MCF 10A (cell line): ENCODE measurements around the gene ARMCX2. TPM values are rescaled to one million over a fixed set of nuclear protein-coding genes. Genes with fewer than 3 reads are reported as not detected.
"Not testable (repeated sequence)": the region's sequence is repeated elsewhere in the genome, so short reads cannot be mapped to it uniquely, and the experiment has no call there.

ENCODE experiments used
- BruUV-seq: library from RNA; stranded (reverse); fragments of 400-500 nt; replicated peaks from 2 replicates; lab custom pipeline; 2021; lab: Mats Ljungman, UMichigan
- CTCF ChIA-PET: fragments of 300-600 bp; sonication (Branson Sonifier 250); formaldehyde crosslinking; extraction: SDS; loops from one replicate; lab custom pipeline; 2021; ENCODE audit warnings: antibody characterized with exemption, inconsistent platforms; lab: Yijun Ruan, JAX
- POLR2A ChIA-PET: fragments of 300-600, 350-650 bp; sonication (Branson Sonifier 250); formaldehyde crosslinking; extraction: SDS; loops from one replicate; lab custom pipeline; 2020; ENCODE audit warnings: antibody characterized with exemption, inconsistent platforms; lab: Yijun Ruan, JAX
- DNase-seq: peaks from one replicate; pipeline ENCODE4 v3.0.0-alpha.2; 2018; ENCODE audit not compliant: unreplicated experiment
- H3K27ac Mint-ChIP-seq: one replicate; pipeline ENCODE4 v1.8.0; 2022; ENCODE audit warnings: mild to moderate bottlenecking, low read depth, mixed read lengths; ENCODE audit not compliant: unreplicated experiment
- H3K27me3 Mint-ChIP-seq: one replicate; pipeline ENCODE4 v1.8.0; 2022; ENCODE audit warnings: mixed read lengths; ENCODE audit not compliant: insufficient read depth, unreplicated experiment
- H3K36me3 Mint-ChIP-seq: one replicate; pipeline ENCODE4 v1.8.0; 2022; ENCODE audit warnings: mild to moderate bottlenecking, moderate library complexity, mixed read lengths; ENCODE audit not compliant: insufficient read depth, unreplicated experiment
- H3K4me1 Mint-ChIP-seq: one replicate; pipeline ENCODE4 v1.8.0; 2022; ENCODE audit warnings: mixed read lengths; ENCODE audit not compliant: insufficient read depth, unreplicated experiment
- H3K4me3 Mint-ChIP-seq: one replicate; pipeline ENCODE4 v1.8.0; 2022; ENCODE audit warnings: mild to moderate bottlenecking, moderate library complexity, mixed read lengths; ENCODE audit not compliant: unreplicated experiment
- H3K9me3 Mint-ChIP-seq: one replicate; pipeline ENCODE4 v1.8.0; 2022; ENCODE audit warnings: mixed read lengths; ENCODE audit not compliant: unreplicated experiment
- intact Hi-C: fragments of 100-400 bp; cut with micrococcal nuclease; formaldehyde crosslinking; loops from 2 replicates; pipeline ENCODE4 v1.14.1; 2022
- total RNA-seq: library from RNA; stranded (reverse); gene quantifications from 2 replicates; pipeline ENCODE4 v1.2.3, GENCODE V29; 2022
- TF ChIP-seq, protein P1 (sequence below): fragments of 200-600 bp; IDR thresholded peaks from one replicate; pipeline ENCODE4 v1.8.0; 2022; ENCODE audit warnings: antibody characterized with exemption, mild to moderate bottlenecking; ENCODE audit not compliant: unreplicated experiment

The ARMCX2 gene
- total RNA-seq, 1 experiment from 2014 or later = not detected

DNA sequence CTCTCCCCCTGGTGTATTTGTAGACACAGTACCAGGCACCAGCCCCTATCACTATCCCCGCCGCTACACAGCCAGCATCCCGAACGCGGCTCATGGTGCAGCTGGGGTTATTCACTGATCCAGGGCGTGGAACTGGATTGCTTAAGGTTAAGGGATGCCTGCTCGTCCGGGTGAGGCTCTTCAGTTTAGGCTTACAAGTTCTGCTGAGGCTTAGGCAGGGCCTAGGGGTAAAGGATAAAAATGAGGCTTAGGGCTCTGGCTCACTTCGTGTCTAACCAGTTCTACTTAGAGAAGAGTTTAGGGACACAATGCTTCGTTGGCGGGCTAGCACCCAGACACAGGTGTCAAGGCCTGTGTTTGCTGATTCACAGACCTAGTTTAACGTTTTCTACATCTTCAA lies 2.2 kb downstream of the ARMCX2 start:
- H3K4me1 Mint-ChIP-seq = no peaks in the 10 kb centered on the region
- TF ChIP-seq, protein P1, sequence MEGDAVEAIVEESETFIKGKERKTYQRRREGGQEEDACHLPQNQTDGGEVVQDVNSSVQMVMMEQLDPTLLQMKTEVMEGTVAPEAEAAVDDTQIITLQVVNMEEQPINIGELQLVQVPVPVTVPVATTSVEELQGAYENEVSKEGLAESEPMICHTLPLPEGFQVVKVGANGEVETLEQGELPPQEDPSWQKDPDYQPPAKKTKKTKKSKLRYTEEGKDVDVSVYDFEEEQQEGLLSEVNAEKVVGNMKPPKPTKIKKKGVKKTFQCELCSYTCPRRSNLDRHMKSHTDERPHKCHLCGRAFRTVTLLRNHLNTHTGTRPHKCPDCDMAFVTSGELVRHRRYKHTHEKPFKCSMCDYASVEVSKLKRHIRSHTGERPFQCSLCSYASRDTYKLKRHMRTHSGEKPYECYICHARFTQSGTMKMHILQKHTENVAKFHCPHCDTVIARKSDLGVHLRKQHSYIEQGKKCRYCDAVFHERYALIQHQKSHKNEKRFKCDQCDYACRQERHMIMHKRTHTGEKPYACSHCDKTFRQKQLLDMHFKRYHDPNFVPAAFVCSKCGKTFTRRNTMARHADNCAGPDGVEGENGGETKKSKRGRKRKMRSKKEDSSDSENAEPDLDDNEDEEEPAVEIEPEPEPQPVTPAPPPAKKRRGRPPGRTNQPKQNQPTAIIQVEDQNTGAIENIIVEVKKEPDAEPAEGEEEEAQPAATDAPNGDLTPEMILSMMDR = no peak
- no TSS peak for BruUV-seq
- ChIA-PET CTCF (interaction anchor here (0.7 kb wide), 1 partner anchor 791 kb away, joined by 3 read pairs; no protein-coding TSS in a partner anchor), POLR2A (no interaction called here)
- H3K4me3 Mint-ChIP-seq = no peak overlapping the region
- DNase-seq = no peak
- no peaks in the 10 kb centered on the region for H3K36me3 Mint-ChIP-seq
- H3K27me3 Mint-ChIP-seq = peaks cover 47% of the 10 kb centered on the region
- H3K9me3 Mint-ChIP-seq = no peaks in the 10 kb centered on the region
- no peak overlapping the region for H3K27ac Mint-ChIP-seq
- intact Hi-C loops = no loop called here

DNA sequence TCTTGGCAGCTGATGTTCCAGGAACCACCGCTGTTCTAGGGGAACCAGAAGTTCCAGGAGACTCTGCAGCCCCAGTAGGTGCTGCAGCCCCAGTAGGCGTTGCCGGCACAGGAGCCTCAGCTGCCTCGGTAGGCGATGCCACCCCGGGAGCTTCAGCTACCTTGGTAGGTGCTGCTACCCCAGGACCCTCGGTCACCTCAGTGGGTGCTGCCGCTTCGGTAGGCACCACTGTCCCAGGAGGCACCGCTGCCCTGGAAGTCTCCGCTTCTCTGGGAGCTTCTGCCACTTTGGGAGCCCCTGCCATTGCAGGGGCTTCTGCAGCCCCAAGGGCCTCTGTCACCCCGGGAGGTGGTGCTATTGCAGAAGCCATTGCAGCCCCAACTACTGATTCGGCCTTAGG lies 2.8 kb downstream of the ARMCX2 start:
- DNase-seq = no peak
- H3K4me3 Mint-ChIP-seq = no peak overlapping the region
- TF ChIP-seq, protein P1 = no peak
- intact Hi-C loops = no loop called here
- no peaks in the 10 kb centered on the region for H3K4me1 Mint-ChIP-seq
- no TSS peak for BruUV-seq
- H3K27me3 Mint-ChIP-seq = peaks cover 40% of the 10 kb centered on the region
- CTCF ChIA-PET = no interaction called here
- H3K36me3 Mint-ChIP-seq = no peaks in the 10 kb centered on the region
- POLR2A ChIA-PET = no interaction called here
- H3K9me3 Mint-ChIP-seq = no peaks in the 10 kb centered on the region
- H3K27ac Mint-ChIP-seq = no peak overlapping the region

DNA sequence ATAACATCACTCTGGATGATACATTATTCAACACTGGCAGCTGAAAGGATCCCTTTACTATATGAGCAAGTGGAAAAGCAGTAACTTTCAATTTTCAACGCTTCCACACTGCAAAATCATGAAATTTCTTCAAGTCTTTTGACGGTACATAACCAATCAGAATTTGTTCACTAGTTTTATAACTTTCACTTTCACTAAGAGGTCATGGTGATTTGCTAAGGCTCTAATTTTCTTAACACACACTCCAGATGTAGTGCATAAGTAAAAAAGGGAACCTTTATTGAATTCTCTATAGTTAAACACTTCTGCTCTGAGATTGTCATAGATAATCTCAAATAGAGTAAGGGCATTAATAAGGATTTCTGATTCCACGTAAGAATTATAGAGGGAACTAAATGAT lies 4.1 kb downstream of the ARMCX2 start:
- no peak overlapping the region for H3K27ac Mint-ChIP-seq
- CTCF ChIA-PET = no interaction called here
- BruUV-seq = no TSS peak
- peaks cover 30% of the 10 kb centered on the region for H3K27me3 Mint-ChIP-seq
- POLR2A ChIA-PET = no interaction called here
- H3K9me3 Mint-ChIP-seq = no peaks in the 10 kb centered on the region
- no peak overlapping the region for H3K4me3 Mint-ChIP-seq
- TF ChIP-seq, protein P1 = no peak
- DNase-seq = no peak
- no peaks in the 10 kb centered on the region for H3K36me3 Mint-ChIP-seq
- H3K4me1 Mint-ChIP-seq = no peaks in the 10 kb centered on the region
- intact Hi-C loops = no loop called here

DNA sequence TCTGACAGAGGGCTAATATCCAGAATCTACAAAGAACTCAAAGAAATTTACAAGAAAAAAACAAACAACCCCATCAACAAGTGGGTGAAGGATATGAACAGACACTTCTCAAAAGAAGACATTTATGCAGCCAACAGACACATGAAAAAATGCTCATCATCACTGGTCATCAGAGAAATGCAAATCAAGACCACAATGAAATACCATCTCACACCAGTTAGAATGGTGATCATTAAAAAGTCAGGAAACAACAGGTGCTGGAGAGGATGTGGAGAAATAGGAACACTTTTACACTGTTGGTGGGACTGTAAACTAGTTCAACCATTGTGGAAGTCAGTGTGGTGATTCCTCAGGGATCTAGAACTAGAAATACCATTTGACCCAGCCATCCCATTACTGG lies 11.9 kb downstream of the ARMCX2 start:
- POLR2A ChIA-PET, H3K4me3 Mint-ChIP-seq, CTCF ChIA-PET, H3K36me3 Mint-ChIP-seq, H3K9me3 Mint-ChIP-seq, BruUV-seq, DNase-seq, H3K27ac Mint-ChIP-seq, H3K4me1 Mint-ChIP-seq, intact Hi-C loops: not testable (repeated sequence)
- peaks cover 29% of the 10 kb centered on the region for H3K27me3 Mint-ChIP-seq

DNA sequence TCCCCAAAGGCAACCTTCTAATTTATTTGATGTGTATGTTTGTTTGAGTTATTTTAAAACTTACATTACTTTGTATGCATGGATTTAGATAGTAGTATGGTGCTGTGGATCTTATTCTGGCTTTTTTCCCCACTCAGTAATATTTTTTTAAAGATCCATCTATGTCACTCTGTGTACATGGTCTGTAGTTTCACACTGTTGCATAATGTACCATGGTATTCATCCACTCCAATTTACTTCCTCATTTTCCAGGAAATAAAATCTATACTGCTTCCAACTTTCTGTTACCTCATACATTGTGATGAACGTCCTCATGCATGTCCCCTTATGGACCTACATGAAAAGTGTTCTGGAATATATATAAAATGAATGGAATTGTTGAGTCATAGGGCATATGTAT lies 17.6 kb downstream of the ARMCX2 start:
- H3K27ac Mint-ChIP-seq = no peak overlapping the region
- no peaks in the 10 kb centered on the region for H3K4me1 Mint-ChIP-seq
- H3K4me3 Mint-ChIP-seq = no peak overlapping the region
- no peaks in the 10 kb centered on the region for H3K9me3 Mint-ChIP-seq
- no peak for DNase-seq
- POLR2A ChIA-PET = no interaction called here
- H3K27me3 Mint-ChIP-seq = peaks cover 53% of the 10 kb centered on the region
- H3K36me3 Mint-ChIP-seq = no peaks in the 10 kb centered on the region
- CTCF ChIA-PET = no interaction called here
- TF ChIP-seq, protein P1 = no peak
- intact Hi-C loops = no loop called here
- BruUV-seq = no TSS peak
